AG04449 (cell line): ENCODE results near the gene ADRA2C.

Experiments used
- CTCF ChIA-PET: fragments of 350-600 bp; formaldehyde crosslinking; extraction: SDS; loops from one replicate; lab custom pipeline; 2021; ENCODE audit warnings: antibody characterized with exemption; lab: Yijun Ruan, JAX
- POLR2A ChIA-PET: fragments of 400-600, 350-600 bp; formaldehyde crosslinking; extraction: SDS; loops from one replicate; lab custom pipeline; 2020; ENCODE audit warnings: antibody characterized with exemption, inconsistent platforms; lab: Yijun Ruan, JAX
- DNase-seq: peaks from one replicate; pipeline ENCODE4 v3.0.0-alpha.2; 2010; ENCODE audit warnings: low read depth, low spot score
- H3K4me3 ChIP-seq: 2 replicates; pipeline ENCODE4 v1.5.1; 2011; ENCODE audit warnings: low read depth, mild to moderate bottlenecking, control low read depth, low read length
- TF ChIP-seq, protein P1 (sequence below): IDR thresholded peaks from one replicate; pipeline ENCODE4 v1.5.1; 2011; ENCODE audit warnings: mild to moderate bottlenecking, moderate library complexity, low read length, control low read depth, inconsistent platforms; ENCODE audit not compliant: insufficient read depth; ENCODE audit errors: missing control alignments

The ADRA2C gene

DNA sequence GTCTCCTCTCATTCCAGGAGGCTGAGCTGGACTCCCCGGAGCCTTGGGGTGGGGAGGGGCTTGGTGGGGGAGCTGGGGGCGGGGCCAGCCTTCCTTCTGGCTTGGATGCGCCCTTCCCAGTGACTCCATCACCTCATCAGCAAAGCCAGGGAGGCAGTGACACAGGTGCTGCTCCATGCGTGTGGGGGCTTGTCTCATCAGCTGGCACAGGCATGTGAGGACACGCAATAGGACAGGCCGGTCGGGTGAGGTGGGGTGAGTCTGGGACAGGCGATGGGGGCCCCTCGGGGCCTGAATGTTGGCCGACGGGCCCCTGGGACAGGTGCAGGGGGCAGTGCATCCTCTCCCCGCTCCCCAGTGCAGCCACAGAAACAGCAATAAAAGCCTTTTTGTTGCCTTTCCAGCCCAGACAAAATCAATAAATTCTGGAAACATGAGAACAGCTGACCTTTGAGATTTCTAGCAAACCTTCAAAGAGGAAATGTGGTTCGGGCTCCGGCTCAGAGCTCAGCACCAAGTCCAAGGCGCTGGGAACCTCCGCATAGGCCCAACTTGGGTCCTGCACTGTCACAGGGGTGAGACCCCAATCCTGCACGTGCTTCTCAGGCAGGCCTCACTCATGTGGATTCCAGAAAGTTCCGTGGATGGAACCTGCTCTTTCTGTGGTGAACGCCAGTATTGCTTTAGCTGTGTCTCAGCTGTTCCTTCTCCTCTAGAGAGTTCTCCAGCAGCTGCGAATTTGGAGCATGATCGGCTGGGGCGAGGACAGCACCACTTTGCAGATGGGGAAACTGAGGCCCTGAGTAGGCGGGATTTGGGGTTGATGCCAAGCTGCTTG is 18.5 kb downstream of the ADRA2C start:
- H3K4me3 ChIP-seq, result no peak overlapping the region
- no peak for DNase-seq
- ChIA-PET POLR2A (no interaction called here), CTCF (interaction anchor here (2.6 kb wide), 1 partner anchor 19 kb away, joined by 8 read pairs; the partner anchor contains the start of gene ADRA2C)
- TF ChIP-seq, protein P1, sequence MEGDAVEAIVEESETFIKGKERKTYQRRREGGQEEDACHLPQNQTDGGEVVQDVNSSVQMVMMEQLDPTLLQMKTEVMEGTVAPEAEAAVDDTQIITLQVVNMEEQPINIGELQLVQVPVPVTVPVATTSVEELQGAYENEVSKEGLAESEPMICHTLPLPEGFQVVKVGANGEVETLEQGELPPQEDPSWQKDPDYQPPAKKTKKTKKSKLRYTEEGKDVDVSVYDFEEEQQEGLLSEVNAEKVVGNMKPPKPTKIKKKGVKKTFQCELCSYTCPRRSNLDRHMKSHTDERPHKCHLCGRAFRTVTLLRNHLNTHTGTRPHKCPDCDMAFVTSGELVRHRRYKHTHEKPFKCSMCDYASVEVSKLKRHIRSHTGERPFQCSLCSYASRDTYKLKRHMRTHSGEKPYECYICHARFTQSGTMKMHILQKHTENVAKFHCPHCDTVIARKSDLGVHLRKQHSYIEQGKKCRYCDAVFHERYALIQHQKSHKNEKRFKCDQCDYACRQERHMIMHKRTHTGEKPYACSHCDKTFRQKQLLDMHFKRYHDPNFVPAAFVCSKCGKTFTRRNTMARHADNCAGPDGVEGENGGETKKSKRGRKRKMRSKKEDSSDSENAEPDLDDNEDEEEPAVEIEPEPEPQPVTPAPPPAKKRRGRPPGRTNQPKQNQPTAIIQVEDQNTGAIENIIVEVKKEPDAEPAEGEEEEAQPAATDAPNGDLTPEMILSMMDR, result no peak

DNA sequence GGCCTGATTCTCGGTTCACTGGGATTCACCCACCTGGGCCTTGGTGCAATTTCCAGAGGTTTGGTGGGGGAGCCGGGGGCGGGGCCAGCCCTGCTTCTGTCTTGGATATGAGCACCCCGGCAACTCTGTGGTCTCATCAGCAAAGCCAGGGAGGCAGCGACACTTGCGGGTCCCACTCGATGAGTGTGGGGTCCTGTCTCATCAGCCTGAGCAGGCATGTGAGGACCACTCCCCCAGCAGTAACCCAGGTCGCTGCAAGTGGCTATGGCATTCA is 19.0 kb downstream of the ADRA2C start:
- TF ChIP-seq, protein P1, result no peak
- ChIA-PET POLR2A (no interaction called here), CTCF (no interaction called here)
- no peak for DNase-seq
- no peak overlapping the region for H3K4me3 ChIP-seq

DNA sequence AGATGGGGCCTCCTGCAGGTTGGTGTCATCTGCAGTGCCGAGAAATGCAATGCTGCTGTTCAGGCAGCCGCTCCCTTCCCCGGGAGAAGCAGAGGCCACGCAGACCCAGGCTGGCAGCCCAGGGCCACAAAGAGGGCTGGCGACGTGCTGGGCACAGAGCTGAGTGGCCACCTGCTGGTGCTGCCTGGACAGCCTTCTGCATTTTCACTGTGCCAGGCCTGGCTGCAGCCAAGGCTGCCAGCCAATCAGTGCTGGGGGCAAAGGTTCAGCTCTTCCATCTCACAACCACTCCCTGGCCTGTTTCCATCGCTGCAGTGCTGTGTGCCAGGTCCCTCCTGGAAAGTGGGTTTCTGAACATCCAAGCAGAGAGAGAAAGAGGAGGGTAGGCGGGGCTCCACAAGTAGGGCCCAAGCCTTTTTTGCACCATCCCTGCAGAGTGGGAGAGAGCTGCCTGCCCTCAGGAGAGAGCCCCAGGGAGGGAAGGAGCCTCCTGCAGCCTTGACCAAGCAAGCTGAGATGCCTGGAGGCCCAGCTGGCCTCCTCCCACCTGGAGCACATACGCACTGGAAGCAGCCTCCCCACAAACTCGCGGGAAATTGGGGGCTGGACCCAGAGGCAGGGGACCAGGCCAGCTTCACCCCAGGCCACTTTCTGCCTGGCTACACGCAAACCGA is 20.1 kb downstream of the ADRA2C start:
- H3K4me3 ChIP-seq, result no peak overlapping the region
- DNase-seq, result no peak
- TF ChIP-seq, protein P1, result no peak
- POLR2A ChIA-PET, result no interaction called here
- CTCF ChIA-PET, result no interaction called here

DNA sequence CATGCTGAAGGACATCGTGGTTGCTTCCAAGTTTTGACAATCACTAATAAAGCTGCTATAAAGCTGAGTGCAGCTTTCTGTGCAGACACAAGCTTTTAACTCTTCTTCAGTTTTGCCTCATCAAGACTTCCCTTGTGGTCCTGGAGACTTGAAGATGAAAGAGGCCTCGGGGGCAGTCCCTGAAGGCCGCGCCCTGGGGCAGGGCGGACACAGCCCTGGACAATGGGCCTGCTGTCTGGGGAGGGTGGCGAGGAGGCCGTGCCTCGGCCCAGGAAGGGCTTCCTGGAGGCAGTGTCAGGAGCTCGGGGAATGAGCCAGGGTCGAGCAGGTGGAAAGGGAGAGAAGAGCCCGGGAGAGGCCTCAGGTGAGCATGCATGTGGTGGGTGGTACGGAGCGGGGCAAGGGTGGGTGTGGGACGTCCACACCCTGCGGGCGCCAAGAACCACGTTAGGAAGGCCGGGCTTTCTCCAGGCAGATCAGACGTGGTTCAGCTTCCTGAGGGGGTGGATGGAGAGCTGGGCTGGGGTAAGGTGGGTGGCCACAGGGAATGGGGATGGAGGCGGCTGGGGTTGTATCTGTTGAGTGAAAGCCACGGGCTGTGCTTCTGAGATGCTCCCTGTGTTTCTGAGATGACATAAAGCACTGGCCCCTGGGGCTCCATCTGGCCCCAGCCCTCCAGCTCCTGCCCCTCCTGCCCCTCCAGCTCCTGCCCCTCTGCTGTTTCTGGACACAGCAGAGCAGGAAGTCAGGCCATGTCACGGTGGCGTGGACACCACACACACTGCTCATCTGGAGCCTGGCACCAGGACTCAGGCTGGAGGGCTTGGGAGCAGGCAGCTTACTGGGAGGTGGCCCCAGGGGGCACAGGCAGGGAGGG is 21.5 kb downstream of the ADRA2C start:
- CTCF ChIA-PET, result no interaction called here
- TF ChIP-seq, protein P1, result no peak
- no peak overlapping the region for H3K4me3 ChIP-seq
- no peak for DNase-seq
- POLR2A ChIA-PET, result no interaction called here

DNA sequence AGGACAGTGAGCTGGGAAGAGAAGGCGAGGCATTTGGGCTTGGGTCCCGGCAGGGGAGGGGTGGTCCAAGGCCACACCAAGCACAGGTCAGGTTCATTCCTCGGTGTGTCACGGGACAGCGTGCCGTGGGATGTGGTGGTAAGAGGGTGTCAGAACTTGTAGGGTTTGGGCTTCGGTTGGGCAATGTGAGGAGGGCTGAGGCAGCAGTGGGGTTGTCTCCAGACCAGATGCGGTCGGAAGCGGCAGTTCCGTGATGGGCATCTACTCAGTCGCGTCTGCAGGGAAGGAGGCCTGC is 22.1 kb downstream of the ADRA2C start:
- CTCF ChIA-PET, result no interaction called here
- DNase-seq, result no peak
- TF ChIP-seq, protein P1, result no peak
- POLR2A ChIA-PET, result no interaction called here
- H3K4me3 ChIP-seq, result no peak overlapping the region

DNA sequence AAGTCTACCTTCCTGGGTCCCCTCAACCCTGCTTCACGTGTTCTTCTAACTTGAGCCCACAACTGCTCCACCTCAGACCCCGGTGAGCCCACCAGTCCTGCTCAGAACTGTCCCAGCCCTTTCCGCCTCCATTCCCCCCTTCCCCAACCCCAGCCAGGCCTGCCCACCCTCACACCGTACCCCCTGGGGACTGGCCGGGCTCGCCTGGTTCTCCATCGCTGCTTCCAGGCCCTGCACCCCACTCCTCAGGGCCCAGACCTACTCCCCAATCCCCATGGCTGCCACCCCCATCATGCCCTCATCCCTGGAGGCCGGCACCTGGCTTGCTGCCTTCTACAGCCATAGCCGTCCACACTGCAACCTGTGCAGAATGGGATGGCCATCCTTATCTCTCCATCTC is 23.4 kb downstream of the ADRA2C start:
- ChIA-PET POLR2A (no interaction called here), CTCF (no interaction called here)
- DNase-seq, result no peak
- no peak overlapping the region for H3K4me3 ChIP-seq
- TF ChIP-seq, protein P1, result no peak
